Urinary bladder (tissue), 4 donors: Measurements from ENCODE around the gene MFSD6L. TPM values are rescaled to one million over a fixed set of nuclear protein-coding genes. Genes with fewer than 3 reads are reported as not detected.

Experiments
- DNase-seq: peaks from one replicate; pipeline ENCODE4 v3.0.0-alpha.2; 2015; ENCODE audit errors: extremely low spot score
- H3K27ac ChIP-seq: one replicate; pipeline ENCODE4 v1.5.1; 2013; ENCODE audit warnings: low read depth, mild to moderate bottlenecking, moderate library complexity
- H3K36me3 ChIP-seq: one replicate; pipeline ENCODE4 v1.6.1; 2013; ENCODE audit warnings: mild to moderate bottlenecking, moderate library complexity; ENCODE audit not compliant: insufficient read depth
- H3K4me1 ChIP-seq: one replicate; pipeline ENCODE4 v1.6.1; 2013; ENCODE audit warnings: mild to moderate bottlenecking, moderate library complexity; ENCODE audit not compliant: insufficient read depth
- H3K4me3 ChIP-seq: one replicate; pipeline ENCODE4 v1.5.1; 2013; ENCODE audit warnings: low read depth, low read length
- WGBS: extraction: QIAGEN DNeasy Blood & Tissue Kit; methylation state at CpG from one replicate; pipeline ENCODE4 v1.1.7; 2013; 5-methylcytosine and 5-hydroxymethylcytosine counted together
- polyA plus RNA-seq: library from polyadenylated mRNA; stranded (reverse); fragments of 200-250 nt; gene quantifications from one replicate; pipeline ENCODE4 v1.2.3, GENCODE V29; 2013
- total RNA-seq: library from RNA; depleted of rRNA; stranded (reverse); fragments of >200 nt; gene quantifications from one replicate; pipeline ENCODE4 v1.2.3, GENCODE V29; 2014
- donor health status: healthy with polysubstance abuse.
- donor health status: healthy.

Gene MFSD6L
- total and polyA plus RNA-seq, 2 donors, result 0.37 to 0.79 TPM

DNA sequence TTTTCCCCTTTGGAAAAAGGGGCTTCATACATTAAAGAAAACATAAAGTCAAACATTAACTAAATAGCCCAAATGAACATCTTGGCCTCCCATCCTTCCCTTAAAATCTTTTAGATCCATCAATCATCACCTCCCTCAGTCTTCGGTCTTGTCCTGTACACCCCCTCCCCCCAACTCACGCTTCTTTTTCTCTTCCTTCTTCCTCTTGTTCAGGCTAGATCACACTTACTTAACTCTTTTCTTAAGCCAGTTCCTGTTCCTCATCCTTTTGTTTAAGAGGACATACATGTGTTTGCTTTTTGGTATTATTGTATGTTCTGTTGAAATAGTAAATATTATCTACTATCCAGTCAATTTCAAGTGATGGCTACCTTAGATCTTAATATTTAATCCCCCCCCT lies 5.5 kb downstream of the MFSD6L start:
- Histone ChIP-seq H3K4me1 (no peaks in the 10 kb centered on the region), H3K27ac (no peak overlapping the region), H3K4me3 (no peak overlapping the region), H3K36me3 (no peaks in the 10 kb centered on the region)
- WGBS, result 64% methylated on average over 2 of the region's 2 CpGs
- no peak for DNase-seq

DNA sequence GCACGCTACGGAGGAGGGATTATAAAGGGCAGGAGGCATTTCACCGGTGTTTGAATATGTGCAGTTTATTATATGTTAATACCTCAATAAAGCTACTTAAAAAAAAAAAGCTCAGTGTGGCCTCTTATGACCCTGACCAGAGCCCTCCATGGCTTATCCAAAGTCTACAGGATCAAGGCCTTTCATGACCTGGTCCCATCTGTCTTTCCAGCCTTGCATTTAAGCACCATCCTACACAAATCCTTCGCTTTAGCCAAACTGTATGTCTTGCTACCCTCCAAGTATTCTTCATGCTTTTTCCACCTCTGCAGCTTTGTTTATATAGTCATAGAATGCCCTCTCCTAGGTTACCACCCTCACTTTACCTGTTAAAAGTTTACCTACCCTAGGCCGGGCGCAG lies 6.5 kb downstream of the MFSD6L start:
- H3K36me3 ChIP-seq, result no peaks in the 10 kb centered on the region
- 62% methylated on average over 6 of the region's 6 CpGs for WGBS
- H3K4me1 ChIP-seq, result no peaks in the 10 kb centered on the region
- no peak for DNase-seq
- no peak overlapping the region for H3K27ac ChIP-seq
- no peak overlapping the region for H3K4me3 ChIP-seq

DNA sequence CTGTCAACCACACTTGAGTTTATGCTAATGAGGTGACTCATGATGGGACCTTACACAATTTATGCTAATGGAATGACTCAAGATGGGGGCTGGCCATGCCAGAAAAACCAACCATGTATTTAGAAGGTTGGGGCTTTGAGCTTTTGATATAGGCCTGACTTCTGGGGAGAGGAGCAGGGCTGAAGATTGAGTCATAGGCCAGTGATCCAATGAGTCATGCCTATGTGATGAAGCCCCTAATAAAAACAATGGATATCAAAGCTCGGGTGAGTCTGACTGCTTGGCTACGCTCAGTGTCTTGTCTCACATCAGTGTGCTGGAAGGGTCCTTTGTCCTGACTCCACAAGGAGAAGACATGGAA lies 7.3 kb downstream of the MFSD6L start:
- Histone ChIP-seq H3K27ac (no peak overlapping the region), H3K36me3 (no peaks in the 10 kb centered on the region), H3K4me1 (no peaks in the 10 kb centered on the region), H3K4me3 (no peak overlapping the region)
- DNase-seq, result no peak
- 72% methylated on average over 2 of the region's 2 CpGs for WGBS

DNA sequence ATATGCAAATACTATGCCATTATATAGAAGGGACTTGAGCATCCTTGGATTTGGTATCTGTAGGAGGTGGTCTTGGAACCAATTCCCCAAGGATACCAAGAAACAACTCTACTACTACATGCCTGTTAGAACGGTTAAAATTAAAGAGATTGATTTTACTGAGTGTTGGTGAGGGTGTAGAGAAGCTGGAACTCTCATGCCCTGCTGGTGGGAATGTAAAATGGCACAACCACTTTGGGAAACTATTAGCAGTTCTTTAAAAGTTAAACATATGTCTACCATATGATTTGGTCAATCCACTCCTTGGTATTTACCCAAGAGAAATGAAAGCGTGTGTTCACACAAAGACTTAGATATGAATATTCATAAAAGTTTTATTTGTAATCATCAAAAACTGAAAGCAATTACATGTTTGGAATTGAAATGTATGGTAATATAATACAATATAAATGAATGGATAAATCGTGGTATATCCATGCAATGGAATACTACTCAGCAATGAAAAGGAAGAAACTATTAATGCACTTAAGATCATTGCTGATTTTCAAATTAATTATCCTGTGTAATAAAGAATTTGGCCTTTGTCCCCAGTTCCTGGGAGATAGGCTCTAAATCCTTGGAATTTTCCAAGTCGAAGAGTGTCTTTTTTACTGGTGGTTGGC lies 7.8 kb downstream of the MFSD6L start:
- no peak for DNase-seq
- no peaks in the 10 kb centered on the region for H3K4me1 ChIP-seq
- no peak overlapping the region for H3K27ac ChIP-seq
- WGBS, result 85% methylated on average over 4 of the region's 4 CpGs
- no peaks in the 10 kb centered on the region for H3K36me3 ChIP-seq
- no peak overlapping the region for H3K4me3 ChIP-seq

DNA sequence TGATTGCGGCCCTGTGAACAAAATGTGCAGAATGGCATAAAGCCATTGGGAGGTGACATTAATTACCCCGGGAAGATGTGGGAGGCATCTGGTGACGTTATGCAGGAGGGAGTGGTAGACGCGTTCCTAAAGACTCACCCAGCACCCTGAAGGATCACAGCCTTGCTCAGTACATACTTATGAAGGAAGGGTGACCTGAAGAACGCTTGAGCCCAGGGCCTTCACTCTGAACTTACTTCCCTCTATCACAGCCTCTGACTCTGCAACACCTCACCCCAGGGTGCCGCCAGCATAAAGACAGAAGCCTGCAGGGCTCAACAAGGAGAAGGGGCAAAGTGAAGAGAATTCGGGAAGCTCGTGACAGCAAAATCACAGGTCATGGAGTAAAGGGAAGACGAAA lies 9.4 kb downstream of the MFSD6L start:
- 58% methylated on average over 10 of the region's 10 CpGs for WGBS
- Histone ChIP-seq H3K4me3 (no peak overlapping the region), H3K27ac (no peak overlapping the region), H3K36me3 (no peaks in the 10 kb centered on the region), H3K4me1 (no peaks in the 10 kb centered on the region)
- no peak for DNase-seq

DNA sequence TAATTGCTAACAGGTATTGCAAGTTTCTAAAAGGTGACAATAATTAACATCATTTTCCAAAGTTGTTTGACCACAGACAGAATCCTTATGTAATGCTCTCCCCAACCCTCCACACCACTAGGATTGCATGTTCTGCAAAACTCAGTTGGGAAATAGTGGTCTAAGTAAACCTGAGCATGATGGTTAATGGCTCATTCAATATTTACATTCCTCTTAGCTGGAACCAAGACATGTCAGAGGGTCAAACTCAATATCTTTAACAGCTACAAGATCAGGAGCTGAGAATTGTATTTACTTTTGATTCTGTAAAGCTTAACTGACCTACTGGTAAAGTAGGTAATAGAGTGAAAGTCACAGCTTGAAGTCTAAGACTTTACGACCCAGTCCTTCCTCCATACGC lies 10.2 kb downstream of the MFSD6L start:
- no peak overlapping the region for H3K27ac ChIP-seq
- no peaks in the 10 kb centered on the region for H3K4me1 ChIP-seq
- H3K4me3 ChIP-seq, result no peak overlapping the region
- no peaks in the 10 kb centered on the region for H3K36me3 ChIP-seq
- no peak for DNase-seq
- 75% methylated on average over 2 of the region's 2 CpGs for WGBS

DNA sequence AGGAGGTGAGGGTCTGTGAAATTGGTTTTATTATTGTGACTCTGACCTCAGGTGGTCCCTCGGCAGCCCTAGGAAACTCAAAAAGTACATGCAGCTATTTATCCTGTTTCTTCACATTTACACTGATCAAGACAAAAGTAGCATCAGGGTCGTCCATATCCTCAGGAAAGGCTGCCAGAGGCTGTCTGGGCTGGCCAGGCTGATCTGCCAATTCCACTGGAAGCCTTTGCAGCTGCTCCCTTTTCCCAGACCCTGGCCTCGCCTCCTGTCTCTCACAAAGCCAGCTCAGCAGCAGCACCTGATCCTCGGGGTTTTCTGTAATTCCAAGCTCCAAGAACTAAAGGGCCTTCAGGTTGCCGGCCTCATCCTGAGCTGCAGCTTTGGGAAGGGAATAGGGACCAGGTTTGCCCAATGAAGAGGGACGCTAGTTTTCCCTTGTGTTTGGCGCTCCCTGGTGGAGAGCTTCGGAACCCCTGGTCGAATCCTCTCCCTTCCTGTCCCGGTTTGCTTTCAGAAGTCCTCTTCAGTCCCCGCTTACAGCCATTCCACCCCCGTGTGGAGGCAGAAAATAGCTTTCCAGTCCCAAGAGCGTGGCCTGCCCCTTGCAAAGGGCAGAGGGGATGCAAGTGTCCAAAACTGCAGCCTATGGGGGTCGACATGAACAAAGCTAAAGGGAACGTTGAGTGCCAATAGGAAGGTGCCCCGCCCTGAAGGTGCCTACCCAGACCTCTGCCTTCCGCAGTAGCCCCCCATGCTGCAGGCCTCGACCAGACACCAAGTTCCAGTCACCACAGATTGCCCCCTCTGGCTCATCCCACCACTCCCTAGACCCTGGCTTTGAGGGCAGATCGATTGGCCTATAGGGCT lies 13.4 kb downstream of the MFSD6L start:
- Histone ChIP-seq H3K4me3 (no peak overlapping the region), H3K36me3 (no peaks in the 10 kb centered on the region), H3K4me1 (no peaks in the 10 kb centered on the region), H3K27ac (no peak overlapping the region)
- peak; percentile 21 for DNase-seq
- WGBS, result 28% methylated on average over 19 of the region's 19 CpGs

DNA sequence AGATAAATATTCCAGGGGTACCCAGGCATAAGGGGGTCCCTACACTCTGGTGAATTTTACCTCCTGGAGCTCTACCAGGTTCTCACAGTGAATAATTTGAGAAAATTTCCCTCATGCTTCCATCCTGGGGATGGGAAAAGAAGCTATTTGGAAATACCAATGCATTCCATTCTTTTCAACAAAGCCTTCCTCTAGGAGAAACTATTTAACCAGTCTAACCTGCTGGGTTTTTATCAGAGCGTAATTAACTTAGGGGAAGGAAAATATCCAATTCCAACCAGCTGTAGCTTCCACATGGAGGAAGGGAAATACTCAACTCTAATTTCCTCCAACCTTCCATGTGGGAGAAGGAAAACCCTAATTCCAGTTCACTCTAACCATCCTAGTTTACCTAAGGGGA lies 17.0 kb downstream of the MFSD6L start:
- Histone ChIP-seq H3K4me3 (no peak overlapping the region), H3K36me3 (no peaks in the 10 kb centered on the region), H3K27ac (no peak overlapping the region), H3K4me1 (no peaks in the 10 kb centered on the region)
- DNase-seq, result no peak
- 89% methylated on average over 1 of the region's 1 CpG for WGBS

DNA sequence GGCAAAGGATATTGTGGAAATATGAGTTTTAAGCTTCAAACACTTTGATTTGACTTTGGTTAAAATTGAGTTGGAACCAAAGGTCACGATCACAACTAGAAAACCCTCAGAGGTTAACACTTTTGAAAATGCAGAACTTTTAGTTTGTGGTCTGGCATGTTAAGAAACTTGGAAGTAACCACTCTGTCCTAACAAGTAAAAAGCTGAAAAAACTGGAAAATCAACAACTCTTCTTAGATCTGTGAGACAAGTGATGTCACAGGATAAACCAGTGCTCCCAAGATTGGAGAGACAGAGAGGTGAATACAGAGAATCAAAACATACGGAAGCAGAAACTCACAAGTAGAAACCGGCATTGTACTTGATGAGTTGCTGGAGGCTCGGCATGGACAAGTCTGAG lies 17.4 kb downstream of the MFSD6L start:
- 84% methylated on average over 4 of the region's 4 CpGs for WGBS
- H3K4me1 ChIP-seq, result no peaks in the 10 kb centered on the region
- no peak overlapping the region for H3K4me3 ChIP-seq
- H3K36me3 ChIP-seq, result no peaks in the 10 kb centered on the region
- DNase-seq, result no peak
- H3K27ac ChIP-seq, result no peak overlapping the region

DNA sequence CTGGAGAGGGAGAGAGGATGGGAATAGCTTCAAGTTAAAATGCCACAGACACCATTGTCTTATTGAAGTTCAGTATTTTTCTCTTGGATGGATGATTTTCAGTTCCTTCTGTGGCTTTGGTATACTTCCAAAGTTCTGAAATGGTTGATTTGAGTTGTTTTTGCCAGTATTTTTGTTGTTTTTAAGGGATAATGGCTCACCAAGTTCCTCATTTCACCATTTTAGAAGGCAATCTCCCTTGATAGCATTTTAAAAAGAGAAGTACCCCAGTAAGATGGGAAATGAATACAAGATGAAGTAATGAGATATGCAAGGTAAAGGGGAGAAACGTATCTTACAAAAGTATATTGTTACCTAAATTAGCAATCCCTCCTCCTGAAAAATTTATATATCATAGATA lies 22.3 kb downstream of the MFSD6L start:
- Histone ChIP-seq H3K4me3 (no peak overlapping the region), H3K27ac (no peak overlapping the region), H3K36me3 (no peaks in the 10 kb centered on the region), H3K4me1 (no peaks in the 10 kb centered on the region)
- 78% methylated on average over 1 of the region's 1 CpG for WGBS
- DNase-seq, result no peak

DNA sequence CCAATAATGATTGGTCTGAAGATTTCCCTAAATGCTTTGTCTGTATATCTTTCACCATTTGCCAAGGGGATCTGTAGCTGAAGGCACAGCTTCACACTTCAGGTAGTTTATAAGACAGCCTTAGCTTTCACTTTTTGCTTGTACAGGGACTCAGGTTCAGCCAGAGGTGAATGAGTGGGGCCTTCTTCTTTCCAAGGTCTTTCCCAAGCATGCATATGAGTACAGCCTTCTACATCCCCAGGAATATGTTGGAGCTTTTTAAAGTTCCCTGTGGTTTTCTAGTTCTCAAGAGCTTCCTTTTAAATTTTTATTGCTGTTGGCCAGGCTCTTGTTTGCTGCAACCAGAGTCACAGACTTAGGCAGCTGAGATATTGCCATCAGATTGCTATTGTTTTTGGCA lies 22.9 kb downstream of the MFSD6L start:
- no peaks in the 10 kb centered on the region for H3K4me1 ChIP-seq
- DNase-seq, result peak; percentile 26
- no peak overlapping the region for H3K4me3 ChIP-seq
- no peak overlapping the region for H3K27ac ChIP-seq
- H3K36me3 ChIP-seq, result no peaks in the 10 kb centered on the region

DNA sequence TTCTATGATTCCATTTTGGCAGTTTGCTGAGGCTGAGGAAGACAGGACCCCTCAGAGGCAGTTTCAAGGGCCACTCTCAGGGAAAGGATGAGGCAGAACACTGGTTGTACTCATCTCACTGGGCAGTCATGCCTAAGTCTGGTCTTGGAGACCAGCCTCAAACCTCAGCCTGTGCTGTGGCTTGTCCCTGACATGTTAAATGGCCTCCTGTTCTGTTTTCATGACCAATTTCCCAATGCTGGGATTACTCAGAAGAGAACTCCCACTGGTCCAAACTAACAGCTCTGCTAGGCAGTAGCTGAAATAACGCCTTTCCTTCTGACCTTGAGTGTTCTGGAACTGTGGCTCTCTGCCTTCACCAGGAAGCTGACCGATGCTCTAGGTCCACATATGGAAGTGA lies 32.4 kb downstream of the MFSD6L start:
- H3K4me3 ChIP-seq, result no peak overlapping the region
- H3K36me3 ChIP-seq, result no peaks in the 10 kb centered on the region
- no peaks in the 10 kb centered on the region for H3K4me1 ChIP-seq
- no peak for DNase-seq
- 88% methylated on average over 2 of the region's 2 CpGs for whole genome bisulfite sequencing
- no peak overlapping the region for H3K27ac ChIP-seq

DNA sequence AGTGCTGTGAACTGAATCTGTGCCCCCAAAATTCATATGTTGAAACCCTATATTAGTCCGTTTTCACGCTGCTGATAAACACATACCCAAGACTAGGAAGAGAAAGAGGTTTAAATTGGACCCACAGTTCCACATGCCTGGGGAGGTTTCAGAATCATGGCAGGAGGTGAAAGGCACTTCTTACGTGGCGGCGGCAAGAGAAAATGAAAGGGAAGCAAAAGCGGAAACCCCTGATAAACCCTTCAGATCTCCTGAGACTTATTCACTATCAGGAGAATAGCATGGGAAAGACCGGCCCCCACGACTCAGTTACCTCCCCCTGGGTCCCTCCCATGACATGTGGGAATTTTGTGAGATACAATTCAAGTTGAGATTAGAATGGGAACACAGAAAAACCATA lies 37.2 kb downstream of the MFSD6L start:
- 82% methylated on average over 8 of the region's 8 CpGs for WGBS
- H3K4me1 ChIP-seq, result no peaks in the 10 kb centered on the region
- H3K27ac ChIP-seq, result no peak overlapping the region
- H3K4me3 ChIP-seq, result no peak overlapping the region
- H3K36me3 ChIP-seq, result no peaks in the 10 kb centered on the region
- DNase-seq, result no peak

DNA sequence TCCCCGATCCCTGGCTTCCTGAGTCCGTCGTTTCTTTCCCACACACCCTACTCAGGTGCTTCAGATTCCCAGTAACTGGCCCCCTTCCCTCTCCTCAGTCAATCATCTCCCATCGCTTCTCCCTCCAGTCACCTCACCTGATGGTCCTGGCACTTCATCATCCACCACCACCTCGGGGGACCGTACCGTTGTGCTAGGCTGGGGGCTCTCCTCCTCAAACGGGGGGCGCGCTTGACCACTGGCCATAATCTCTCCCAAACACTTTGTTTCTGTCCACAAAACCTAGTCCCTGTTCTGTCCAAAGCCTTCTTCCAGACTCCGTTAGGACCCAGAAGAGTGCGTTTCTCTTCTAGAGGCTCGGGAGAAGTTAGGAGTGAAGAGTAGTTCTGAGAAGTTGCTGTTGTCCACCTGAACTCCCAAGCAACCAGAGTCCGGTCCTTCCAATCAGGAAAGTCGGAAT lies 41.0 kb downstream of the MFSD6L start, which contains the start of gene SPDYE4:
SPDYE4 (minus strand) TSS at position 410 of the 460 bp plus-strand sequence; CDS start at position 246, 164 bp downstream.
- Histone ChIP-seq H3K27ac (no peak within 1 kb of the TSS), H3K36me3 (no peaks in the 10 kb centered on the region), H3K4me1 (no peaks in the 10 kb centered on the region), H3K4me3 (no peak within 1 kb of the TSS)
- no peak for DNase-seq
- WGBS, result 91% methylated on average over 15 of the region's 15 CpGs
